Endothelial cell of umbilical vein (primary cell): Measurements from ENCODE around the gene AGPAT2. TPM values are rescaled to one million over a fixed set of nuclear protein-coding genes. Genes with fewer than 3 reads are reported as not detected.
A peak's percentile ranks its signal among the peaks of the same experiment; 100 is the strongest.

ENCODE experiments used
- BruUV-seq: library from RNA; stranded (reverse); fragments of 400-500 nt; replicated peaks from 2 replicates; lab custom pipeline; 2021; lab: Mats Ljungman, UMichigan
- CTCF ChIA-PET: fragments of 300-600, 350-600 bp; sonication (Branson Sonifier 250); formaldehyde crosslinking; loops from one replicate; lab custom pipeline; 2021; ENCODE audit warnings: antibody characterized with exemption, inconsistent platforms; lab: Charles Lee
- POLR2A ChIA-PET: fragments of 300-600, 350-600 bp; sonication (Branson Sonifier 250); formaldehyde crosslinking; loops from one replicate; lab custom pipeline; 2021; ENCODE audit warnings: antibody characterized with exemption, inconsistent platforms; lab: Charles Lee
- DNase-seq: peaks from one replicate; pipeline ENCODE4 v3.0.0-alpha.2; 2011; ENCODE audit warnings: low read depth, low spot score
- FAIRE-seq: peaks from 2 replicates; lab custom pipeline; 2011; peaks lifted over from hg19 to GRCh38; lab: Jason Lieb, UNC
- H2AFZ ChIP-seq: 2 replicates; pipeline ENCODE4 v1.6.0; 2012; ENCODE audit warnings: low read depth, low read length, control low read depth, inconsistent platforms
- H3K27ac ChIP-seq: 2 replicates; pipeline ENCODE4 v1.5.1; 2011; ENCODE audit warnings: low read depth, mild to moderate bottlenecking, control low read depth, low read length, moderate library complexity; ENCODE audit not compliant: insufficient read depth
- H3K27me3 ChIP-seq, 2 experiments: 2 replicates each; pipeline versions ENCODE4 v1.6.0 to v1.6.1; 2011; ENCODE audit warnings: low read length in 2 of 2, mixed read lengths in 1 of 2; ENCODE audit not compliant: control insufficient read depth in 2 of 2, insufficient read depth in 2 of 2
- H3K36me3 ChIP-seq, 2 experiments: 2 replicates in 1 of 2; 3 replicates in 1 of 2; pipeline ENCODE4 v1.5.1; 2011; ENCODE audit warnings: low read length in 2 of 2, mild to moderate bottlenecking in 1 of 2, moderate library complexity in 1 of 2; ENCODE audit not compliant: control insufficient read depth in 2 of 2, insufficient read depth in 2 of 2; ENCODE audit errors: extremely low read depth in 1 of 2
- H3K4me1 ChIP-seq: 3 replicates; pipeline ENCODE4 v1.5.1; 2011; ENCODE audit warnings: mild to moderate bottlenecking, low read length; ENCODE audit not compliant: control insufficient read depth, insufficient read depth; ENCODE audit errors: extremely low read depth
- H3K4me2 ChIP-seq: 2 replicates; pipeline ENCODE4 v1.6.1; 2011; ENCODE audit warnings: low read length, control low read depth, mixed read lengths; ENCODE audit not compliant: insufficient read depth
- H3K4me3 ChIP-seq, 3 experiments: fragments of 200-600 bp in 1 of 3; sonication (generic), shearing (Covaris generic) in 1 of 3; replicated peaks in 1 of 3; 2 replicates each; pipeline ENCODE4 v1.5.1; 2011 to 2016; ENCODE audit warnings: control low read depth in 3 of 3, low read length in 3 of 3, mild to moderate bottlenecking in 2 of 3, inconsistent platforms in 1 of 3, low read depth in 1 of 3, moderate library complexity in 1 of 3; ENCODE audit not compliant: insufficient read depth in 1 of 3
- H3K79me2 ChIP-seq: 2 replicates; pipeline ENCODE4 v1.6.0; 2012; ENCODE audit warnings: low read length, inconsistent platforms; ENCODE audit not compliant: control insufficient read depth, insufficient read depth
- H3K9ac ChIP-seq: replicated peaks from 2 replicates; pipeline ENCODE3; 2011; ENCODE audit warnings: low read length, control low read depth; ENCODE audit not compliant: insufficient read depth; ENCODE audit errors: extremely low read depth
- H3K9me1 ChIP-seq: replicated peaks from 3 replicates; pipeline ENCODE4 v1.6.0; 2011; ENCODE audit warnings: mild to moderate bottlenecking, low read length; ENCODE audit not compliant: control insufficient read depth, insufficient read depth; ENCODE audit errors: extremely low read depth
- H3K9me3 ChIP-seq: replicated peaks from 2 replicates; pipeline ENCODE4 v1.5.1; 2012; ENCODE audit warnings: low read length, inconsistent platforms; ENCODE audit not compliant: control insufficient read depth, insufficient read depth
- H4K20me1 ChIP-seq: replicated peaks from 2 replicates; pipeline ENCODE3; 2011; ENCODE audit warnings: mild to moderate bottlenecking, low read length; ENCODE audit not compliant: control insufficient read depth, insufficient read depth; ENCODE audit errors: extremely low read depth
- EZH2 ChIP-seq: IDR thresholded peaks from 2 replicates; pipeline ENCODE4 v1.6.1; 2012; ENCODE audit warnings: borderline replicate concordance, low read depth, mild to moderate bottlenecking, moderate library complexity, low read length, inconsistent platforms; ENCODE audit not compliant: severe bottlenecking
- FOS ChIP-seq: IDR thresholded peaks from 2 replicates; pipeline ENCODE4 v1.6.1; 2011; ENCODE audit warnings: mild to moderate bottlenecking, low read length, moderate library complexity, borderline replicate concordance; ENCODE audit not compliant: insufficient read depth
- GATA2 ChIP-seq: IDR thresholded peaks from 2 replicates; pipeline ENCODE4 v1.7.0; 2011; ENCODE audit warnings: low read depth, mild to moderate bottlenecking, moderate library complexity, mixed read lengths, low read length; ENCODE audit not compliant: insufficient read length, insufficient read depth
- JUN ChIP-seq: IDR thresholded peaks from 2 replicates; pipeline ENCODE4 v1.6.1; 2011; ENCODE audit warnings: borderline replicate concordance, low read depth; ENCODE audit not compliant: insufficient read length, insufficient read depth
- MYC ChIP-seq: IDR thresholded peaks from one replicate; pipeline ENCODE4 v1.6.1; 2011; ENCODE audit warnings: mild to moderate bottlenecking, low read depth, low read length
- POLR2A ChIP-seq: IDR thresholded peaks from 2 replicates; pipeline ENCODE4 v1.6.1; 2012; ENCODE audit warnings: low read depth, mild to moderate bottlenecking, control low read depth, low read length
- POLR2AphosphoS5 ChIP-seq: IDR thresholded peaks from 2 replicates; pipeline ENCODE4 v1.6.1; 2012; ENCODE audit warnings: low read depth, mild to moderate bottlenecking, control low read depth, low read length, moderate library complexity; ENCODE audit not compliant: insufficient read depth
- dilution Hi-C: fragments of 300-500 bp; cut with MboI; formaldehyde crosslinking; loops from one replicate; pipeline ENCODE4 v1.15.0; 2019; ENCODE audit warnings: low sequenced_read_pairs; ENCODE audit not compliant: extremely low pct_ligation_motif_present
- intact Hi-C: fragments of 100-400 bp; cut with micrococcal nuclease; formaldehyde crosslinking; loops from one replicate; pipeline ENCODE4 v1.10.0; 2022
- polyA plus RNA-seq, 4 experiments: library from polyadenylated mRNA; depleted of rRNA in 3 of 4; stranded (reverse) in 3 of 4; unstranded in 1 of 4; fragments of >200 nt; gene quantifications; 2 replicates each; pipeline versions ENCODE4 v1.2.1 to v1.2.3, GENCODE V29; 2011 to 2012; ENCODE audit warnings: missing spikeins in 1 of 4
- total RNA-seq: library from RNA; stranded (reverse); gene quantifications from 2 replicates; pipeline ENCODE4 v1.2.3, GENCODE V29; 2021
- TF ChIP-seq, protein P1 (sequence below): IDR thresholded peaks from 2 replicates; pipeline ENCODE4 v1.6.1; 2011; ENCODE audit not compliant: insufficient read depth, insufficient read length
- TF ChIP-seq, protein P2 (sequence below), 2 donors: IDR thresholded peaks; 1 replicate in 1 of 2; 2 replicates in 1 of 2; pipeline ENCODE4 v1.5.1; 2011; ENCODE audit warnings: low read length in 2 of 2, mild to moderate bottlenecking in 2 of 2, moderate library complexity in 2 of 2, control low read depth in 1 of 2, inconsistent platforms in 1 of 2, low read depth in 1 of 2; ENCODE audit not compliant: insufficient read depth in 1 of 2; ENCODE audit errors: extremely low read depth in 1 of 2

The AGPAT2 gene
- total and polyA plus RNA-seq, 2 donors (not counting 3 experiments of a cell fraction or from before 2014, with no cell fraction given): 45.5 to 55.3 TPM

DNA sequence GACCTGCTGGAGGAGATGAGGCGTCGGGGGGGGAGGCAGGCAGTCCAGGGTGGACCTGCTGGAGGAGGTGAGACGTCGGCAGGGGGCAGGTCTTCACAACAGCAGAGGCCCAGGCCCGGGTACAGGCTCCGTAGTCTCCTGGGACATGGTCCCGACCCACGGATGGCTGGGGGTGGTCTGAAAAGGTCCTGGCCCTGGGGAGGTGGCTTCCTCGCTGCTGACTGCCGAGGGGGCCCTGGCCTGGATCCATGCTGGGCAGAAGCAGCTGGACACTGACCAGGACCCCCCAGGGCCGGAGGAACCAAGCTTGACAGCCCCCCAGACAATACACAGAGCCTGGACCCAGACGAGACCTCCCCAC, 16.0 kb downstream of the AGPAT2 start:
- no TSS peak for BruUV-seq
- ChIA-PET POLR2A (interaction anchor here (1.1 to 6.2 kb wide), 3 partner anchors 9 to 29 kb away, joined by 4 to 54 read pairs (median 5); partner anchors contain the start of gene EGFL7), CTCF (interaction anchor here (0.7 to 6.3 kb wide), 9 partner anchors 14 to 784 kb away, joined by 3 to 45 read pairs (median 4); no protein-coding TSS in a partner anchor)
- Histone ChIP-seq H3K36me3 (peaks cover 32 to 62% of the 10 kb centered on the region in 2 experiments), H3K9me3 (no peaks in the 10 kb centered on the region), H3K9me1 (no peaks in the 10 kb centered on the region), H3K4me3 (peak overlapping the region in 1 of 3 experiments; percentile 83), H3K27me3 (no peaks in the 10 kb centered on the region), H3K4me1 (peaks cover 15% of the 10 kb centered on the region), H3K79me2 (peaks cover 40% of the 10 kb centered on the region), H4K20me1 (no peaks in the 10 kb centered on the region), H3K9ac (no peak overlapping the region), H3K4me2 (no peak overlapping the region), H3K27ac (no peak overlapping the region), H2AFZ (no peak overlapping the region)
- dilution Hi-C loops (no loop called here), intact Hi-C loops (loop anchor here (5.0 kb wide), 1 partner anchor 41 kb away; the partner anchor contains the start of gene DIPK1B)
- DNase-seq (peak; percentile 56), FAIRE-seq (peak; percentile 48)
- TF ChIP-seq, protein P1, sequence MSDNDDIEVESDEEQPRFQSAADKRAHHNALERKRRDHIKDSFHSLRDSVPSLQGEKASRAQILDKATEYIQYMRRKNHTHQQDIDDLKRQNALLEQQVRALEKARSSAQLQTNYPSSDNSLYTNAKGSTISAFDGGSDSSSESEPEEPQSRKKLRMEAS: no peak
- TF ChIP-seq POLR2A (peak; percentile 97), POLR2AphosphoS5 (peak; percentile 83)

DNA sequence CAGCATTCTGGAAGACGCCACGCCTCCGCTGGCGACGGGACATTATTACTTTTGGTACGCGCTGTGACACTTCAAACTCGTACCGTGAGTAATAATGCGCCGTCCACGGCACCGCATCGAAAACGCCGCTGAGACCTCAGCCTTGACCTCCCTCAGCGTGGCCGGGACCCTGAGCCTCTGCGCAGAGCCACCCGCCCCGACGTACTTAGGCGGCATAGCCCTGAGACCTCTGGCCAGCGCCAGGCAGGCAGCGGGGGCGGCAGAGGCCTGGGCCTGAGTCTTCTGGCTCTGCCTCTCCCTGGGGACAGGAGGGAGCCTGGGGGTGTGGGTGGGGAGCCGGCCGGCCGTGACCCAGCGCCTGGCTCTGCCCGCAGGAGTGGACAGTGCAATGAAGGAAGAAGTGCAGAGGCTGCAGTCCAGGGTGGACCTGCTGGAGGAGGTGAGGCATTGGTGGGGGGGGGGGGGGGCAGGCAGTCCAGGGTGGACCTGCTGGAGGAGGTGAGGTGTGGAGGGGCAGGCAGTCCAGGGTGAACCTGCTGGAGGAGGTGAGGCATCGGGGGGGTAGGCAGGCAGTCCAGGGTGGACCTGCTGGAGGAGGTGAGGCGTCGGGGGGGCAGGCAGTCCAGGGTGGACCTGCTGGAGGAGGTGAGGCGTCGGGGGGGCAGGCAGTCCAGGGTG, 16.5 kb downstream of the AGPAT2 start:
- Histone ChIP-seq H3K9me3 (no peaks in the 10 kb centered on the region), H2AFZ (no peak overlapping the region), H3K36me3 (peaks cover 32 to 62% of the 10 kb centered on the region in 2 experiments), H3K9ac (peak overlapping the region; percentile 79), H3K27me3 (no peaks in the 10 kb centered on the region), H4K20me1 (no peaks in the 10 kb centered on the region), H3K4me2 (no peak overlapping the region), H3K79me2 (peaks cover 42% of the 10 kb centered on the region), H3K9me1 (no peaks in the 10 kb centered on the region), H3K4me1 (peaks cover 15% of the 10 kb centered on the region), H3K27ac (peak overlapping the region; percentile 34), H3K4me3 (peak overlapping the region in 1 of 3 experiments; percentile 83)
- dilution Hi-C loops: no loop called here
- TF ChIP-seq, protein P1: no peak
- no peak for TF ChIP-seq MYC
- TF ChIP-seq JUN: no peak
- TF ChIP-seq FOS: no peak
- TF ChIP-seq POLR2A: no peak
- TF ChIP-seq POLR2AphosphoS5: no peak
- no peak for TF ChIP-seq GATA2
- TF ChIP-seq, protein P2, sequence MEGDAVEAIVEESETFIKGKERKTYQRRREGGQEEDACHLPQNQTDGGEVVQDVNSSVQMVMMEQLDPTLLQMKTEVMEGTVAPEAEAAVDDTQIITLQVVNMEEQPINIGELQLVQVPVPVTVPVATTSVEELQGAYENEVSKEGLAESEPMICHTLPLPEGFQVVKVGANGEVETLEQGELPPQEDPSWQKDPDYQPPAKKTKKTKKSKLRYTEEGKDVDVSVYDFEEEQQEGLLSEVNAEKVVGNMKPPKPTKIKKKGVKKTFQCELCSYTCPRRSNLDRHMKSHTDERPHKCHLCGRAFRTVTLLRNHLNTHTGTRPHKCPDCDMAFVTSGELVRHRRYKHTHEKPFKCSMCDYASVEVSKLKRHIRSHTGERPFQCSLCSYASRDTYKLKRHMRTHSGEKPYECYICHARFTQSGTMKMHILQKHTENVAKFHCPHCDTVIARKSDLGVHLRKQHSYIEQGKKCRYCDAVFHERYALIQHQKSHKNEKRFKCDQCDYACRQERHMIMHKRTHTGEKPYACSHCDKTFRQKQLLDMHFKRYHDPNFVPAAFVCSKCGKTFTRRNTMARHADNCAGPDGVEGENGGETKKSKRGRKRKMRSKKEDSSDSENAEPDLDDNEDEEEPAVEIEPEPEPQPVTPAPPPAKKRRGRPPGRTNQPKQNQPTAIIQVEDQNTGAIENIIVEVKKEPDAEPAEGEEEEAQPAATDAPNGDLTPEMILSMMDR (IDR thresholded peaks at IDR 0.05; ENCODE audit: extremely low read depth in 1 of 2, insufficient read depth in 1 of 2, low read depth in 1 of 2, low read length in 2 of 2): no peak
- TF ChIP-seq EZH2: no peak
- FAIRE-seq (peak; percentile 60), DNase-seq (peak; percentile 45)
- CTCF ChIA-PET: interaction anchor here (1.6 to 6.3 kb wide), 3 partner anchors 25 to 36 kb away, joined by 4 to 45 read pairs (median 20); no protein-coding TSS in a partner anchor
- POLR2A ChIA-PET: interaction anchor here (1.1 to 6.2 kb wide), 3 partner anchors 8 to 29 kb away, joined by 4 to 54 read pairs (median 5); partner anchors contain the start of gene EGFL7
- no TSS peak for BruUV-seq
- intact Hi-C loops: loop anchor here (5.0 kb wide), 1 partner anchor 42 kb away; the partner anchor contains the start of gene DIPK1B
